ENCODE data around the gene PLK3. TPM values are rescaled to one million over a fixed set of nuclear protein-coding genes. Genes with fewer than 3 reads are reported as not detected.

PLK3 gene
- total and polyA plus RNA-seq, 9 of the 15 experiments (the other 6 are each of a cell fraction or from before 2014, with no cell fraction given) = 0.52 to 22.7 (median 11.0) TPM

DNA sequence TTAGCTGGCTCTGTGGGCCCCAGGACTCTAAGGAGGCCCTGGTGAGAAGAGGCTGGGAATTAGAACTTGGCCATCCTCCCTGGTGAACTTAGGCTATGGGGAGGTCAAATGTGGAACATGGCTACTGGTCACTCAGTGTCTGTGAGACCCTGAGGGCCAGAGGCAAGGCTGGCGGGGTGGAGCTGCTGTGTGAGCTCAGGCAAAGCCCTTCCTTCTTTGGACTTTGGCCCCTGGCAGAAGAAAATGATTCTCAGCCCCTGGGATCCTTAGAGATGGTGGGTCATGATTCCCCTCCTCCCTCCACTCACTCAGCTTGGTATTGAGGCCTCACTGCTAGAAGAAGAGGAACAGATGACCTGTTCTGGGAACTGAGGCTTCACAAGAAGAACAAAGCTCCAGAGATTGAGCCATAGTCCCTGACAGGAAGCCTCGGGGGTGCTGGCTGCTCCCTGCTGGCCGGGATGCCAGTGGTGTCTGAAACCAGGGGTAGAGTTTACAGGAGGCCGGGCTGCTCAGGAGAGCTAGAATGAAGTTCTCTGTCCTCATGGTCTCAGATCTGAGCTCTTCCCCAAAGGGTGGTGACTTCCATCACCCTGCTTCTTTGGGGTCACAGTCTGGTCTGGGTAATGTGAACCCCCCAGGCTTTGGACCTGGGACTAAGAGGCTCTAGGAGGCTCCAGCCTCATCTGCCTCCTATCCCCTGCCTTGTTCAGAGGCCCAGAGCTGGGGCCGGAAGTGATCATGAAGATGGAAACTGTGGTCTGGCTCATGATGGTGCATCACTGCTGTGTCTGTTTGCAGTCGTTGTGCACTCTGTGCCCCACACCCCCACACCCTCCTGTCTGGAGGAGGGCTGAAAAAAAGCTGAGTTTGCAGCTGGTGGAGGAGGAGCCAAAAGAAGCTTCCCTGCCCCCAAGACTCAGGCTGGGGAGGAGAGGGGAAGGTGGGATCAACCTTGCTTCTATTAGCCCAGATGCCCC lies 9.1 kb downstream of the PLK3 start (continued):
- TF ChIP-seq, protein P1, sequence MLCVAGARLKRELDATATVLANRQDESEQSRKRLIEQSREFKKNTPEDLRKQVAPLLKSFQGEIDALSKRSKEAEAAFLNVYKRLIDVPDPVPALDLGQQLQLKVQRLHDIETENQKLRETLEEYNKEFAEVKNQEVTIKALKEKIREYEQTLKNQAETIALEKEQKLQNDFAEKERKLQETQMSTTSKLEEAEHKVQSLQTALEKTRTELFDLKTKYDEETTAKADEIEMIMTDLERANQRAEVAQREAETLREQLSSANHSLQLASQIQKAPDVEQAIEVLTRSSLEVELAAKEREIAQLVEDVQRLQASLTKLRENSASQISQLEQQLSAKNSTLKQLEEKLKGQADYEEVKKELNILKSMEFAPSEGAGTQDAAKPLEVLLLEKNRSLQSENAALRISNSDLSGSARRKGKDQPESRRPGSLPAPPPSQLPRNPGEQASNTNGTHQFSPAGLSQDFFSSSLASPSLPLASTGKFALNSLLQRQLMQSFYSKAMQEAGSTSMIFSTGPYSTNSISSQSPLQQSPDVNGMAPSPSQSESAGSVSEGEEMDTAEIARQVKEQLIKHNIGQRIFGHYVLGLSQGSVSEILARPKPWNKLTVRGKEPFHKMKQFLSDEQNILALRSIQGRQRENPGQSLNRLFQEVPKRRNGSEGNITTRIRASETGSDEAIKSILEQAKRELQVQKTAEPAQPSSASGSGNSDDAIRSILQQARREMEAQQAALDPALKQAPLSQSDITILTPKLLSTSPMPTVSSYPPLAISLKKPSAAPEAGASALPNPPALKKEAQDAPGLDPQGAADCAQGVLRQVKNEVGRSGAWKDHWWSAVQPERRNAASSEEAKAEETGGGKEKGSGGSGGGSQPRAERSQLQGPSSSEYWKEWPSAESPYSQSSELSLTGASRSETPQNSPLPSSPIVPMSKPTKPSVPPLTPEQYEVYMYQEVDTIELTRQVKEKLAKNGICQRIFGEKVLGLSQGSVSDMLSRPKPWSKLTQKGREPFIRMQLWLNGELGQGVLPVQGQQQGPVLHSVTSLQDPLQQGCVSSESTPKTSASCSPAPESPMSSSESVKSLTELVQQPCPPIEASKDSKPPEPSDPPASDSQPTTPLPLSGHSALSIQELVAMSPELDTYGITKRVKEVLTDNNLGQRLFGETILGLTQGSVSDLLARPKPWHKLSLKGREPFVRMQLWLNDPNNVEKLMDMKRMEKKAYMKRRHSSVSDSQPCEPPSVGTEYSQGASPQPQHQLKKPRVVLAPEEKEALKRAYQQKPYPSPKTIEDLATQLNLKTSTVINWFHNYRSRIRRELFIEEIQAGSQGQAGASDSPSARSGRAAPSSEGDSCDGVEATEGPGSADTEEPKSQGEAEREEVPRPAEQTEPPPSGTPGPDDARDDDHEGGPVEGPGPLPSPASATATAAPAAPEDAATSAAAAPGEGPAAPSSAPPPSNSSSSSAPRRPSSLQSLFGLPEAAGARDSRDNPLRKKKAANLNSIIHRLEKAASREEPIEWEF (CRISPR knock-in tag; IDR thresholded peaks at IDR 0.05) = no peak
- no peak for TF ChIP-seq ZNF140 (CRISPR knock-in tag; IDR thresholded peaks at IDR 0.05)
- no peak for TF ChIP-seq KLF1 (tag; IDR thresholded peaks at IDR 0.05)
- no peak for TF ChIP-seq NFATC3 (IDR thresholded peaks at IDR 0.05)
- TF ChIP-seq ZNF431 (CRISPR knock-in tag; IDR thresholded peaks at IDR 0.05) = no peak
- no peak for TF ChIP-seq MXI1 (IDR thresholded peaks at IDR 0.05; ENCODE audit: low read depth, low read length)
- TF ChIP-seq, protein P2, sequence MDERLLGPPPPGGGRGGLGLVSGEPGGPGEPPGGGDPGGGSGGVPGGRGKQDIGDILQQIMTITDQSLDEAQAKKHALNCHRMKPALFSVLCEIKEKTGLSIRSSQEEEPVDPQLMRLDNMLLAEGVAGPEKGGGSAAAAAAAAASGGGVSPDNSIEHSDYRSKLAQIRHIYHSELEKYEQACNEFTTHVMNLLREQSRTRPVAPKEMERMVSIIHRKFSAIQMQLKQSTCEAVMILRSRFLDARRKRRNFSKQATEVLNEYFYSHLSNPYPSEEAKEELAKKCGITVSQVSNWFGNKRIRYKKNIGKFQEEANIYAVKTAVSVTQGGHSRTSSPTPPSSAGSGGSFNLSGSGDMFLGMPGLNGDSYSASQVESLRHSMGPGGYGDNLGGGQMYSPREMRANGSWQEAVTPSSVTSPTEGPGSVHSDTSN (CRISPR knock-in tag; IDR thresholded peaks at IDR 0.05; ENCODE audit: low read depth) = no peak
- TF ChIP-seq, protein P2 (tag; conservative IDR thresholded peaks at IDR 0.05; ENCODE audit: low read depth) = no peak
- TF ChIP-seq, protein P3, sequence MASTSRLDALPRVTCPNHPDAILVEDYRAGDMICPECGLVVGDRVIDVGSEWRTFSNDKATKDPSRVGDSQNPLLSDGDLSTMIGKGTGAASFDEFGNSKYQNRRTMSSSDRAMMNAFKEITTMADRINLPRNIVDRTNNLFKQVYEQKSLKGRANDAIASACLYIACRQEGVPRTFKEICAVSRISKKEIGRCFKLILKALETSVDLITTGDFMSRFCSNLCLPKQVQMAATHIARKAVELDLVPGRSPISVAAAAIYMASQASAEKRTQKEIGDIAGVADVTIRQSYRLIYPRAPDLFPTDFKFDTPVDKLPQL (IDR thresholded peaks at IDR 0.05; ENCODE audit: extremely low read depth, insufficient read length) = no peak
- TF ChIP-seq KDM5B (IDR thresholded peaks at IDR 0.05; ENCODE audit: insufficient replicate concordance, low read depth, low read length) = peak; percentile 11
- no peak for TF ChIP-seq TSC22D4 (tag; IDR thresholded peaks at IDR 0.05)
- no peak for TF ChIP-seq ZNF274 (IDR thresholded peaks at IDR 0.05; ENCODE audit: borderline replicate concordance, low read depth, low read length)
- TF ChIP-seq THRAP3 (IDR thresholded peaks at IDR 0.05; ENCODE audit: borderline replicate concordance) = 0 out of 2 replicates have a peak, but pooled peaks have one; percentile 28
- no peak; the same call in 1 of the 2 replicates for TF ChIP-seq GABPB1 (CRISPR knock-in tag; IDR thresholded peaks at IDR 0.05)
- TF ChIP-seq ZNF507 (tag; conservative IDR thresholded peaks at IDR 0.05) = no peak
- no peak for TF ChIP-seq NFRKB (IDR thresholded peaks at IDR 0.05; ENCODE audit: low read depth)
- no peak for TF ChIP-seq RNF2 (IDR thresholded peaks at IDR 0.05)
- TF ChIP-seq, protein P4, sequence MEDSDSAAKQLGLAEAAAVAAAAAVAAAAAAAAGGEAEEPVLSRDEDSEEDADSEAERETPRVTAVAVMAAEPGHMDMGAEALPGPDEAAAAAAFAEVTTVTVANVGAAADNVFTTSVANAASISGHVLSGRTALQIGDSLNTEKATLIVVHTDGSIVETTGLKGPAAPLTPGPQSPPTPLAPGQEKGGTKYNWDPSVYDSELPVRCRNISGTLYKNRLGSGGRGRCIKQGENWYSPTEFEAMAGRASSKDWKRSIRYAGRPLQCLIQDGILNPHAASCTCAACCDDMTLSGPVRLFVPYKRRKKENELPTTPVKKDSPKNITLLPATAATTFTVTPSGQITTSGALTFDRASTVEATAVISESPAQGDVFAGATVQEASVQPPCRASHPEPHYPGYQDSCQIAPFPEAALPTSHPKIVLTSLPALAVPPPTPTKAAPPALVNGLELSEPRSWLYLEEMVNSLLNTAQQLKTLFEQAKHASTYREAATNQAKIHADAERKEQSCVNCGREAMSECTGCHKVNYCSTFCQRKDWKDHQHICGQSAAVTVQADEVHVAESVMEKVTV (CRISPR knock-in tag; IDR thresholded peaks at IDR 0.05) = no peak
